ENCODE results near the gene SLU7. TPM values are rescaled to one million over a fixed set of nuclear protein-coding genes. Genes with fewer than 3 reads are reported as not detected.

SLU7 gene
- polyA plus RNA-seq, 4 donors = 62.4 to 75.1 (median 67.9) TPM

GRCh38 chr5:160369990-160370712, 48.7 kb downstream of the SLU7 start, which contains the start of gene C1QTNF2:
C1QTNF2 (minus strand) TSS chr5:160370626; CDS start chr5:160355011, 15,615 bp downstream.
- DNase-seq (ENCODE audit: low read depth in 4 of 4, low spot score in 2 of 4) = peak in 2 of 4 donors; percentile 48 to 52

GRCh38 chr5:160367885-160368284, 51.0 kb downstream of the SLU7 start:
- no peak for DNase-seq (ENCODE audit: low read depth in 4 of 4, low spot score in 2 of 4)

GRCh38 chr5:160367261-160367660, 51.6 kb downstream of the SLU7 start:
- no peak for DNase-seq (ENCODE audit: low read depth in 4 of 4, low spot score in 2 of 4)

GRCh38 chr5:160366230-160366629, 52.7 kb downstream of the SLU7 start:
- DNase-seq (ENCODE audit: low read depth in 4 of 4, low spot score in 2 of 4) = no peak

GRCh38 chr5:160363660-160364395, 55.1 kb downstream of the SLU7 start:
- DNase-seq (ENCODE audit: low read depth in 4 of 4, low spot score in 2 of 4) = no peak

GRCh38 chr5:160363211-160363610, 55.7 kb downstream of the SLU7 start:
- DNase-seq (ENCODE audit: low read depth in 4 of 4, low spot score in 2 of 4) = no peak

- DNase-seq (ENCODE audit: low read depth in 4 of 4, low spot score in 2 of 4) = no peak
These were observed 57.2 kb downstream of the SLU7 start for GRCh38 chr5:160361624-160362228.

GRCh38 chr5:160360310-160360709, 58.6 kb downstream of the SLU7 start:
- no peak for DNase-seq (ENCODE audit: low read depth in 4 of 4, low spot score in 2 of 4)

GRCh38 chr5:160359816-160360215, 59.1 kb downstream of the SLU7 start:
- no peak for DNase-seq (ENCODE audit: low read depth in 4 of 4, low spot score in 2 of 4)

GRCh38 chr5:160359242-160359641, 59.6 kb downstream of the SLU7 start:
- no peak for DNase-seq (ENCODE audit: low read depth in 4 of 4, low spot score in 2 of 4)

- no peak for DNase-seq (ENCODE audit: low read depth in 4 of 4, low spot score in 2 of 4)
These were observed 60.9 kb downstream of the SLU7 start for GRCh38 chr5:160357861-160358411.

- DNase-seq (ENCODE audit: low read depth in 4 of 4, low spot score in 2 of 4) = no peak
These were observed 61.5 kb downstream of the SLU7 start for GRCh38 chr5:160357394-160357793.

- no peak for DNase-seq (ENCODE audit: low read depth in 4 of 4, low spot score in 2 of 4)
These were observed 62.1 kb downstream of the SLU7 start for GRCh38 chr5:160356550-160357347.

- DNase-seq (ENCODE audit: low read depth in 4 of 4, low spot score in 2 of 4) = no peak
These were observed 64.2 kb downstream of the SLU7 start for GRCh38 chr5:160354666-160355065.

- DNase-seq (ENCODE audit: low read depth in 4 of 4, low spot score in 2 of 4) = no peak
These were observed 65.5 kb downstream of the SLU7 start for GRCh38 chr5:160353379-160353778.

- DNase-seq (ENCODE audit: low read depth in 4 of 4, low spot score in 2 of 4) = no peak
These were observed 66.6 kb downstream of the SLU7 start for GRCh38 chr5:160352308-160352707.
